ENCODE results near the gene TMEM178B.

The TMEM178B gene
- long read RNA-seq: 0 reads

DNA sequence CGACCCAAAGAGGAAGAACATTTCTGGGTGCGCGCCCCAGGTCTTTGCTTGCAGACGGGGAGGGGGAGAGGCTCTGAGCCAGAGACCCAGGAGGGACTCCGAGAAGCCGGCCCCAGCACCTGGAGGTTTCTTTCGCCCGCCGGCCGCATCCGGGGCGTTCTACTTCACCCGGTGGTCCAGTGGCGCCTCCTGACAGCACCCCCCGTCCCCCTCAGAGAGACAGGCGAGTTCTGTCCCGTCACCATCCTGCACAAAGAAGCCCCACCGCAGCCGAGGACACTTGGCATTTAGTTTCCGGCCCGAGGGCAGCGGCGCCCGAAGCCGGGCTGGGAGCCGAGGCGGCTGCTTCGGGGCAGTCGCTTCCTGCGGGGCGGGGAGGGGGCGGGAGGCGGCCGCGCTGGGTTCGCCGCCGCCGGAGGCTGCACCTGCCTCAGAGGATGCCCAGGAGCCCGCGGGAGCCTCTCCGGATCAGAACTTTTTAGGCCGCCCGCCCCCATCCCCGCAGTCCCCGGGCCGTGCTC lies at the start of gene TMEM178B:
TMEM178B (plus strand) TSS at position 424 of the 521 bp plus-strand sequence.
- DNase-seq (ENCODE audit: low read depth in 1 of 2, low spot score in 1 of 2): no peak
- TF ChIP-seq, protein P1, sequence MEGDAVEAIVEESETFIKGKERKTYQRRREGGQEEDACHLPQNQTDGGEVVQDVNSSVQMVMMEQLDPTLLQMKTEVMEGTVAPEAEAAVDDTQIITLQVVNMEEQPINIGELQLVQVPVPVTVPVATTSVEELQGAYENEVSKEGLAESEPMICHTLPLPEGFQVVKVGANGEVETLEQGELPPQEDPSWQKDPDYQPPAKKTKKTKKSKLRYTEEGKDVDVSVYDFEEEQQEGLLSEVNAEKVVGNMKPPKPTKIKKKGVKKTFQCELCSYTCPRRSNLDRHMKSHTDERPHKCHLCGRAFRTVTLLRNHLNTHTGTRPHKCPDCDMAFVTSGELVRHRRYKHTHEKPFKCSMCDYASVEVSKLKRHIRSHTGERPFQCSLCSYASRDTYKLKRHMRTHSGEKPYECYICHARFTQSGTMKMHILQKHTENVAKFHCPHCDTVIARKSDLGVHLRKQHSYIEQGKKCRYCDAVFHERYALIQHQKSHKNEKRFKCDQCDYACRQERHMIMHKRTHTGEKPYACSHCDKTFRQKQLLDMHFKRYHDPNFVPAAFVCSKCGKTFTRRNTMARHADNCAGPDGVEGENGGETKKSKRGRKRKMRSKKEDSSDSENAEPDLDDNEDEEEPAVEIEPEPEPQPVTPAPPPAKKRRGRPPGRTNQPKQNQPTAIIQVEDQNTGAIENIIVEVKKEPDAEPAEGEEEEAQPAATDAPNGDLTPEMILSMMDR (IDR thresholded peaks at IDR 0.05; ENCODE audit: insufficient read depth, low read length): no peak
- TF ChIP-seq SPI1 (IDR thresholded peaks at IDR 0.05; ENCODE audit: borderline replicate concordance, low read depth) (no peak), REST (IDR thresholded peaks at IDR 0.05; ENCODE audit: insufficient replicate concordance, low read depth) (no peak), GABPA (IDR thresholded peaks at IDR 0.05; ENCODE audit: low read depth) (no peak), POLR2AphosphoS5 (IDR thresholded peaks at IDR 0.05; ENCODE audit: low read depth) (no peak)
- H3K4me3 ChIP-seq (replicated peaks; ENCODE audit: insufficient read depth, low read length): peak within 1 kb of the TSS; percentile 15
- peaks cover 71% of the 10 kb centered on the region for H3K27me3 ChIP-seq (ENCODE audit: insufficient read depth, poor library complexity, severe bottlenecking)
- no peak within 1 kb of the TSS for H3K27ac ChIP-seq (replicated peaks)

DNA sequence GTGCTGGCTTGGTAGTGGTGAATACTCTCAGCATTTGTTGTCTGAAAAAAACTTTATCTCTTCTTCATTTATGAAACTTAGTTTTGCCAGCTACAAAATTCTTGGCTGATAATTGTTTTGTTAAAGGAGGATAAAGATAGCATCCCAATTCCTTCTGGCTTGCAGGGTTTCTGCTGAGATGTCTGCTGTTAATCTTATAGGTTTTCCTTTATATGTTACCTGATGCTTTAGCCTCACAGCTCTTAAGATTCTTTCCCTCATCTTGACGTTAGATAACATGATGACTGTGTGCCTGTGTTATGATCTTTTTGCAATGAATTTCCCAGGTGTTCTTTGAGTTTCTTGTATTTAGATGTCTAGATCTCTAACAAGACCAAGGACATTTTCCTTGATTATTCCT lies 49.2 kb upstream of the TMEM178B start:
- no peak overlapping the region for H3K27ac ChIP-seq (replicated peaks)
- TF ChIP-seq REST (IDR thresholded peaks at IDR 0.05; ENCODE audit: insufficient replicate concordance, low read depth) (no peak), SPI1 (IDR thresholded peaks at IDR 0.05; ENCODE audit: borderline replicate concordance, low read depth) (no peak), POLR2AphosphoS5 (IDR thresholded peaks at IDR 0.05; ENCODE audit: low read depth) (no peak), GABPA (IDR thresholded peaks at IDR 0.05; ENCODE audit: low read depth) (no peak)
- TF ChIP-seq, protein P1 (IDR thresholded peaks at IDR 0.05; ENCODE audit: insufficient read depth, low read length): no peak
- no peak for DNase-seq (ENCODE audit: low read depth in 1 of 2, low spot score in 1 of 2)
- no peak overlapping the region for H3K4me3 ChIP-seq (replicated peaks; ENCODE audit: insufficient read depth, low read length)
- peaks cover 3% of the 10 kb centered on the region for H3K27me3 ChIP-seq (ENCODE audit: insufficient read depth, poor library complexity, severe bottlenecking)

GRCh38 chr7:141027043-141027442 lies 46.8 kb upstream of the TMEM178B start:
- Histone ChIP-seq H3K4me3 (replicated peaks; ENCODE audit: insufficient read depth, low read length) (no peak overlapping the region), H3K27ac (replicated peaks) (no peak overlapping the region), H3K27me3 (ENCODE audit: insufficient read depth, poor library complexity, severe bottlenecking) (no peaks in the 10 kb centered on the region)
- TF ChIP-seq SPI1 (IDR thresholded peaks at IDR 0.05; ENCODE audit: borderline replicate concordance, low read depth) (no peak), GABPA (IDR thresholded peaks at IDR 0.05; ENCODE audit: low read depth) (no peak), REST (IDR thresholded peaks at IDR 0.05; ENCODE audit: insufficient replicate concordance, low read depth) (no peak), POLR2AphosphoS5 (IDR thresholded peaks at IDR 0.05; ENCODE audit: low read depth) (no peak)
- TF ChIP-seq, protein P1 (IDR thresholded peaks at IDR 0.05; ENCODE audit: insufficient read depth, low read length): no peak
- DNase-seq (ENCODE audit: low read depth in 1 of 2, low spot score in 1 of 2): no peak
